Loucy (cell line): ENCODE data around the gene TPCN1.

Experiments
- H2AFZ ChIP-seq: fragments of 200-600 bp; sonication (generic); 2 replicates; pipeline ENCODE4 v1.6.0; 2016; ENCODE audit warnings: antibody characterized with exemption, mild to moderate bottlenecking, low read length, moderate library complexity
- H3F3A ChIP-seq: fragments of 200-600 bp; 2 replicates; pipeline ENCODE4 v1.6.0; 2016; ENCODE audit warnings: antibody characterized with exemption, low read depth, mild to moderate bottlenecking
- H3K27me3 ChIP-seq: fragments of 200-600 bp; sonication (generic); 2 replicates; pipeline ENCODE4 v1.6.1; 2014; ENCODE audit warnings: low read length, mild to moderate bottlenecking; ENCODE audit not compliant: insufficient read depth, poor library complexity, severe bottlenecking
- H3K36me3 ChIP-seq: fragments of 200-600 bp; sonication (generic); 2 replicates; pipeline ENCODE4 v1.6.1; 2016; ENCODE audit warnings: low read length; ENCODE audit not compliant: insufficient read depth
- H3K4me1 ChIP-seq: fragments of 200-600 bp; sonication (generic); 2 replicates; pipeline ENCODE4 v1.5.1; 2014; ENCODE audit warnings: low read length, mild to moderate bottlenecking; ENCODE audit not compliant: insufficient read depth, poor library complexity, severe bottlenecking
- H3K4me2 ChIP-seq: fragments of 200-600 bp; sonication (generic); 2 replicates; pipeline ENCODE4 v1.6.0; 2014; ENCODE audit warnings: antibody characterized with exemption, low read length, low read depth, mild to moderate bottlenecking; ENCODE audit not compliant: poor library complexity, severe bottlenecking
- H3K4me3 ChIP-seq: fragments of 200-600 bp; sonication (generic); 2 replicates; pipeline ENCODE4 v1.5.1; 2014; ENCODE audit warnings: low read length, mild to moderate bottlenecking, mixed read lengths; ENCODE audit not compliant: poor library complexity, severe bottlenecking
- H3K79me2 ChIP-seq: fragments of 200-600 bp; sonication (generic); 2 replicates; pipeline ENCODE4 v1.6.1; 2014; ENCODE audit warnings: low read length; ENCODE audit not compliant: insufficient read depth
- H3K9ac ChIP-seq: fragments of 200-600 bp; sonication (generic); 2 replicates; pipeline ENCODE4 v1.6.0; 2014; ENCODE audit warnings: mild to moderate bottlenecking, low read depth, low read length, moderate library complexity; ENCODE audit not compliant: poor library complexity, severe bottlenecking
- H3K9me2 ChIP-seq: fragments of 200-600 bp; sonication (generic); replicated peaks from 2 replicates; pipeline ENCODE4 v1.6.1; 2016; ENCODE audit warnings: low read depth, low read length, mixed read lengths
- H3K9me3 ChIP-seq: fragments of 200-600 bp; sonication (generic); 2 replicates; pipeline ENCODE4 v1.6.1; 2014; ENCODE audit warnings: mild to moderate bottlenecking, antibody characterized with exemption, low read length, low read depth; ENCODE audit not compliant: insufficient read depth
- H4K20me1 ChIP-seq: fragments of 200-600 bp; sonication (generic); 2 replicates; pipeline ENCODE4 v1.6.0; 2014; ENCODE audit warnings: antibody characterized with exemption, low read length, mild to moderate bottlenecking; ENCODE audit not compliant: insufficient read depth, poor library complexity, severe bottlenecking
- CTCF ChIP-seq: fragments of 200-600 bp; sonication (generic); conservative IDR thresholded peaks from 2 replicates; pipeline ENCODE4 v1.5.1; 2014; ENCODE audit warnings: mild to moderate bottlenecking, antibody characterized with exemption, low read length
- EZH2phosphoT487 ChIP-seq: fragments of 200-600 bp; IDR thresholded peaks from 2 replicates; pipeline ENCODE4 v1.6.1; 2018; ENCODE audit warnings: antibody characterized with exemption, mild to moderate bottlenecking, moderate library complexity, borderline replicate concordance

The TPCN1 gene

GRCh38 chr12:113239288-113239771 lies 18.1 kb downstream of the TPCN1 start:
- Histone ChIP-seq H3K4me3 (no peak overlapping the region), H3K4me2 (no peak overlapping the region), H3K36me3 (no peaks in the 10 kb centered on the region), H2AFZ (no peak overlapping the region), H3K9me2 (no peaks in the 10 kb centered on the region), H3K9me3 (no peaks in the 10 kb centered on the region), H3F3A (no peaks in the 10 kb centered on the region), H4K20me1 (no peaks in the 10 kb centered on the region), H3K27me3 (no peaks in the 10 kb centered on the region), H3K79me2 (no peaks in the 10 kb centered on the region), H3K4me1 (no peaks in the 10 kb centered on the region), H3K9ac (no peak overlapping the region)
- TF ChIP-seq EZH2phosphoT487 (no peak), CTCF (no peak)

- Histone ChIP-seq H3K79me2 (no peaks in the 10 kb centered on the region), H3K4me2 (no peak overlapping the region), H3K27me3 (no peaks in the 10 kb centered on the region), H2AFZ (no peak overlapping the region), H3K4me3 (no peak overlapping the region), H4K20me1 (no peaks in the 10 kb centered on the region), H3K9me2 (no peaks in the 10 kb centered on the region), H3K4me1 (no peaks in the 10 kb centered on the region), H3K36me3 (no peaks in the 10 kb centered on the region), H3K9me3 (no peaks in the 10 kb centered on the region), H3F3A (no peaks in the 10 kb centered on the region), H3K9ac (no peak overlapping the region)
- no peak for TF ChIP-seq EZH2phosphoT487
- TF ChIP-seq CTCF, result no peak
Measured at GRCh38 chr12:113239811-113240331, 18.6 kb downstream of the TPCN1 start.

DNA sequence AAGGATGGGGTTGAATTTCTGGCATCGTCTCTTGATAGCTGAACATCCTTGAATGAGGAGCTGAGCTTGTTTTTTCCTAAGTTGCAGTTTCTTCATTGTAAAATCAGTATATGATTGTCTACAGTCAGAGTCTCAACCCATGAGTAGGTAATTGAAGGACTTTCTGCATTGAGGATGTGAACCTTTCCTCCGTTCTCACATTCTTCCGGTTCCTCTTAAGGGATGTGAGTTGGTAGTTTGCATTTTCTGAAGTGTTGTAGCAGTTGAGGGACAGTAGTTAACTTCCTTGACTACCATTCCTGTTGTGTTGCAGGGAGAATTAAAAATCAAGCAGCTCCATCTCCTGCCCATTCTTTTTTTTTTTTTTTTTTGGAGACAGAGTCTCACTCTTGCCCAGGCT lies 19.1 kb downstream of the TPCN1 start:
- no peaks in the 10 kb centered on the region for H3K27me3 ChIP-seq
- no peak overlapping the region for H3K9ac ChIP-seq
- no peaks in the 10 kb centered on the region for H3F3A ChIP-seq
- no peaks in the 10 kb centered on the region for H4K20me1 ChIP-seq
- H3K79me2 ChIP-seq, result no peaks in the 10 kb centered on the region
- TF ChIP-seq CTCF (no peak), EZH2phosphoT487 (no peak)
- no peaks in the 10 kb centered on the region for H3K9me3 ChIP-seq
- H3K4me1 ChIP-seq, result no peaks in the 10 kb centered on the region
- H3K4me2 ChIP-seq, result no peak overlapping the region
- no peak overlapping the region for H2AFZ ChIP-seq
- no peaks in the 10 kb centered on the region for H3K36me3 ChIP-seq
- no peak overlapping the region for H3K4me3 ChIP-seq
- no peaks in the 10 kb centered on the region for H3K9me2 ChIP-seq
